Astrocyte (in vitro differentiated cells and primary cell): ENCODE results near the gene CNOT10. TPM values are rescaled to one million over a fixed set of nuclear protein-coding genes. Genes with fewer than 3 reads are reported as not detected.

Experiments used
- DNase-seq: peaks from one replicate; pipeline ENCODE4 v3.0.0-alpha.2; 2010; ENCODE audit warnings: low read depth
- FAIRE-seq: peaks from 2 replicates; lab custom pipeline; 2011; peaks lifted over from hg19 to GRCh38; lab: Jason Lieb, UNC
- H2AFZ ChIP-seq: 2 replicates; pipeline ENCODE4 v1.6.0; 2012; ENCODE audit warnings: low read depth, low read length, inconsistent platforms
- H3K27ac ChIP-seq: 2 replicates; pipeline ENCODE4 v1.5.1; 2011; ENCODE audit warnings: low read depth, low read length, inconsistent platforms
- H3K27me3 ChIP-seq: 2 replicates; pipeline ENCODE4 v1.6.0; 2011; ENCODE audit warnings: low read length, inconsistent platforms; ENCODE audit not compliant: insufficient read depth
- H3K36me3 ChIP-seq: 2 replicates; pipeline ENCODE4 v1.5.1; 2011; ENCODE audit warnings: low read length, inconsistent platforms; ENCODE audit not compliant: insufficient read depth
- H3K4me1 ChIP-seq: 2 replicates; pipeline ENCODE4 v1.5.1; 2011; ENCODE audit warnings: low read length, inconsistent platforms; ENCODE audit not compliant: insufficient read depth
- H3K4me2 ChIP-seq: 2 replicates; pipeline ENCODE4 v1.6.0; 2012; ENCODE audit warnings: low read length, inconsistent platforms
- H3K4me3 ChIP-seq: 2 replicates; pipeline ENCODE4 v1.5.1; 2011; ENCODE audit warnings: low read depth, mild to moderate bottlenecking, low read length, inconsistent platforms; ENCODE audit not compliant: insufficient read depth
- H3K79me2 ChIP-seq: 2 replicates; pipeline ENCODE4 v1.6.0; 2012; ENCODE audit warnings: mild to moderate bottlenecking, low read length, inconsistent platforms; ENCODE audit not compliant: insufficient read depth
- H3K9ac ChIP-seq: 2 replicates; pipeline ENCODE4 v1.6.0; 2012; ENCODE audit warnings: mild to moderate bottlenecking, low read length, inconsistent platforms
- H3K9me3 ChIP-seq: 2 replicates; pipeline ENCODE4 v1.5.1; 2012; ENCODE audit warnings: low read depth, mild to moderate bottlenecking, low read length, inconsistent platforms; ENCODE audit not compliant: insufficient read depth
- H4K20me1 ChIP-seq: 2 replicates; pipeline ENCODE4 v1.6.0; 2012; ENCODE audit warnings: low read length, inconsistent platforms; ENCODE audit not compliant: insufficient read depth
- H3K27ac Mint-ChIP-seq: one replicate; pipeline ENCODE4 v1.8.0; 2021; ENCODE audit warnings: mild to moderate bottlenecking, mixed read lengths; ENCODE audit not compliant: unreplicated experiment
- H3K27me3 Mint-ChIP-seq: one replicate; pipeline ENCODE4 v1.8.0; 2021; ENCODE audit warnings: low read depth, mixed read lengths; ENCODE audit not compliant: unreplicated experiment
- H3K36me3 Mint-ChIP-seq: one replicate; pipeline ENCODE4 v1.8.0; 2021; ENCODE audit warnings: low read depth, mixed read lengths; ENCODE audit not compliant: unreplicated experiment
- H3K4me1 Mint-ChIP-seq: one replicate; pipeline ENCODE4 v1.8.0; 2021; ENCODE audit warnings: low read depth, mixed read lengths; ENCODE audit not compliant: unreplicated experiment
- H3K4me3 Mint-ChIP-seq: one replicate; pipeline ENCODE4 v1.8.0; 2021; ENCODE audit warnings: mild to moderate bottlenecking, moderate library complexity, mixed read lengths; ENCODE audit not compliant: unreplicated experiment
- H3K9me3 Mint-ChIP-seq: one replicate; pipeline ENCODE4 v1.8.0; 2021; ENCODE audit warnings: mild to moderate bottlenecking, mixed read lengths; ENCODE audit not compliant: unreplicated experiment
- EZH2 ChIP-seq: IDR thresholded peaks from 2 replicates; pipeline ENCODE4 v1.6.1; 2012; ENCODE audit warnings: mild to moderate bottlenecking, low read length, inconsistent platforms; ENCODE audit not compliant: insufficient read depth
- total RNA-seq: library from RNA; stranded (reverse); gene quantifications from 2 replicates; pipeline ENCODE4 v1.2.1, GENCODE V29; 2021
- TF ChIP-seq, protein P1 (sequence below): IDR thresholded peaks from 2 replicates; pipeline ENCODE4 v1.5.1; 2011; ENCODE audit warnings: low read depth, mild to moderate bottlenecking, inconsistent platforms, low read length, moderate library complexity; ENCODE audit not compliant: insufficient read depth

CNOT10 gene
- total RNA-seq, 1 donor from 2014 or later: 26.2 TPM

DNA sequence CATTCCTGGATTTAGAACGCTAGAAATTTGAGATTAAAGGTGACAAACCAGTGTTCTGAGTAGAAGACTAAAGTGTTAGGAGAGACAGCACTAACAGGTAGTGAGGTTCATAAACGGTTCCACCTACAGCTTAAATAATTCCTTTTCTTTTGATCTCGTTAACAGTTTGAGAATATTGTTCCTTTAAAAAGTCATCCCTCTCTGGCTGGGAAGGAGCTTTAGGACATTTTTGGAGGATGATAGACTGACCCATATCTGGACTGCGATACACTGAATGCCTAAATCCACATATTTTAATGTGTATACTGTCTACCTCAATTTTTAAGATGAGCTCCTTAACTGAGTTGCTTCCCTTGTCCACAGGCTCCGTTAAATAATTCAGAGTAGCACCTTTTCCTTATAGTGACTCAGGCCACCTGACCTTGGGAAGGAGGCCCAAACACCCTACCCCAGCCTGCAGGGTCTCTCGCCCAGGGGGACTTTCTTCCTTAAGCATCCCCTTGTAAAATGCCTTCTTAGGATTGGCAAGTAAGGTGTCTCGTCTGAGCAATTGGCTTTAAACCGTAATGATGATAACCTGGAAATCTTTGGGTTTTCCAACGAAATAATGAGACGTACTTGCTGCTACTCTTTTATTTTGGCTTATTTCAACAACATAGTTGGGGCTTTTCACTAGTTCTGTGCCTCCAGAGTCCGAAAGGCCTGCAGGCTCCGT, 136.1 kb downstream of the CNOT10 start:
- H3K4me3 Mint-ChIP-seq: peak overlapping the region; percentile 100
- FAIRE-seq: peak; percentile 5
- H3K79me2 ChIP-seq: no peaks in the 10 kb centered on the region

DNA sequence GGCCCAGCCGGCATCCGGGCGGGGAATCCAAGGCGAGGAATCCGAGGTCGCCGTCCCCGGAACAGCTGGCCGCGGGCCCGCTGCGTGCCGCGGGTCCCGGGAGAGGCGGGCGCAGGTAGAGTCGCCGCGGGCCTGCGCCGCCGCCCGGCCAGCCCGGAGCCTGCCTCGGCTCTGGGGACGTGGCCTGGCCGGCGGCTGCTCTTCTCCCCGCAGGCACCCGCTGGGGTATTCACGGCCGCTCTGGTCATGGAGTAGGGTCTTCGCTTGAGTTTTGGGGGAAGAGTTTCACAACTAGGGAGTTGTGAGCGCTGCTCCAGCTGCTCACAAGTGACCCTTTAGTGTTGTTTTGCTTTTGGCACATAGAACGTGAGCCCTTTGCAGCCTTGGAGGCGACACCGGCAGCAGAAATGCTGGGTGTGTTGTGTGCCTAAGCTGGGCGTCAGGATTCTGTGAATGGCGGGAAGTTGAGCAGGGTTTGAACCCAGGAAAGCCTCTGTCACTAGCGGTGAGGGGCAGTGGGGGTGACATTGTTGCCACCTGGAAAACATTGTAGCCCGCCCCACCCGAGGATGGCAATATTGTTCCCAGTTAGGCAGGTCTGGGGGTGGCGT, 136.8 kb downstream of the CNOT10 start:
- H3K27ac Mint-ChIP-seq: peak overlapping the region; percentile 81
- H3K9me3 ChIP-seq: peaks cover 15% of the 10 kb centered on the region
- H3K4me2 ChIP-seq: peak overlapping the region; percentile 65
- no peaks in the 10 kb centered on the region for H3K27me3 Mint-ChIP-seq
- H3K36me3 Mint-ChIP-seq: peaks cover 6% of the 10 kb centered on the region
- no peak for DNase-seq
- H3K4me1 ChIP-seq: peaks cover 1% of the 10 kb centered on the region
- H3K4me1 Mint-ChIP-seq: peaks cover 15% of the 10 kb centered on the region
- no peaks in the 10 kb centered on the region for H3K9me3 Mint-ChIP-seq
- H3K9ac ChIP-seq: no peak overlapping the region
- no peaks in the 10 kb centered on the region for H3K79me2 ChIP-seq
- no peak overlapping the region for H3K4me3 ChIP-seq
- H3K27me3 ChIP-seq: peaks cover 69% of the 10 kb centered on the region
- FAIRE-seq: no peak
- H2AFZ ChIP-seq: peak overlapping the region; percentile 56
- H4K20me1 ChIP-seq: no peaks in the 10 kb centered on the region
- H3K27ac ChIP-seq: no peak overlapping the region
- TF ChIP-seq, protein P1, sequence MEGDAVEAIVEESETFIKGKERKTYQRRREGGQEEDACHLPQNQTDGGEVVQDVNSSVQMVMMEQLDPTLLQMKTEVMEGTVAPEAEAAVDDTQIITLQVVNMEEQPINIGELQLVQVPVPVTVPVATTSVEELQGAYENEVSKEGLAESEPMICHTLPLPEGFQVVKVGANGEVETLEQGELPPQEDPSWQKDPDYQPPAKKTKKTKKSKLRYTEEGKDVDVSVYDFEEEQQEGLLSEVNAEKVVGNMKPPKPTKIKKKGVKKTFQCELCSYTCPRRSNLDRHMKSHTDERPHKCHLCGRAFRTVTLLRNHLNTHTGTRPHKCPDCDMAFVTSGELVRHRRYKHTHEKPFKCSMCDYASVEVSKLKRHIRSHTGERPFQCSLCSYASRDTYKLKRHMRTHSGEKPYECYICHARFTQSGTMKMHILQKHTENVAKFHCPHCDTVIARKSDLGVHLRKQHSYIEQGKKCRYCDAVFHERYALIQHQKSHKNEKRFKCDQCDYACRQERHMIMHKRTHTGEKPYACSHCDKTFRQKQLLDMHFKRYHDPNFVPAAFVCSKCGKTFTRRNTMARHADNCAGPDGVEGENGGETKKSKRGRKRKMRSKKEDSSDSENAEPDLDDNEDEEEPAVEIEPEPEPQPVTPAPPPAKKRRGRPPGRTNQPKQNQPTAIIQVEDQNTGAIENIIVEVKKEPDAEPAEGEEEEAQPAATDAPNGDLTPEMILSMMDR: no peak
- TF ChIP-seq EZH2: peak; percentile 49
- H3K4me3 Mint-ChIP-seq: peak overlapping the region; percentile 100
- no peaks in the 10 kb centered on the region for H3K36me3 ChIP-seq

More for the DNA sequence above, 136.1 kb downstream of the CNOT10 start:
- peaks cover 4% of the 10 kb centered on the region for H3K4me1 ChIP-seq
- peak overlapping the region; percentile 65 for H3K4me2 ChIP-seq
- TF ChIP-seq EZH2: peak; percentile 57
- TF ChIP-seq, protein P1: no peak
- peaks cover 15% of the 10 kb centered on the region for H3K4me1 Mint-ChIP-seq
- no peaks in the 10 kb centered on the region for H3K27me3 Mint-ChIP-seq
- no peak overlapping the region for H3K9ac ChIP-seq
- H3K36me3 Mint-ChIP-seq: peaks cover 6% of the 10 kb centered on the region
- peak overlapping the region; percentile 30 for H3K27ac Mint-ChIP-seq
- H3K9me3 ChIP-seq: peaks cover 15% of the 10 kb centered on the region
- no peaks in the 10 kb centered on the region for H3K36me3 ChIP-seq
- H4K20me1 ChIP-seq: no peaks in the 10 kb centered on the region
- peaks cover 73% of the 10 kb centered on the region for H3K27me3 ChIP-seq
- H3K9me3 Mint-ChIP-seq: no peaks in the 10 kb centered on the region
- no peak overlapping the region for H3K4me3 ChIP-seq
- no peak overlapping the region for H3K27ac ChIP-seq
- no peak for DNase-seq
- peak overlapping the region; percentile 56 for H2AFZ ChIP-seq
